22Rv1 (cell line): Measurements from ENCODE around the gene IPO13.

Experiments
- H3K27ac ChIP-seq: fragments of 450-650 bp; 2 replicates; pipeline ENCODE4 v1.5.1; 2017
- CTCF ChIP-seq: fragments of 450-650 bp; IDR thresholded peaks from 2 replicates; pipeline ENCODE4 v1.5.1; 2017; ENCODE audit warnings: mild to moderate bottlenecking
- ZFX ChIP-seq: fragments of 450-650 bp; IDR thresholded peaks from 2 replicates; pipeline ENCODE4 v1.6.1; 2017; ENCODE audit warnings: antibody characterized with exemption, borderline replicate concordance

IPO13 gene

GRCh38 chr1:43946236-43947060 is at the start of gene IPO13:
Gene IPO13, plus strand, starts transcription at chr1:43946950. Its CDS starts 651 bp downstream, at chr1:43947601.
- TF ChIP-seq CTCF = peak; percentile 91
- TF ChIP-seq ZFX = no peak
- peak within 1 kb of the TSS; percentile 78 for H3K27ac ChIP-seq

DNA sequence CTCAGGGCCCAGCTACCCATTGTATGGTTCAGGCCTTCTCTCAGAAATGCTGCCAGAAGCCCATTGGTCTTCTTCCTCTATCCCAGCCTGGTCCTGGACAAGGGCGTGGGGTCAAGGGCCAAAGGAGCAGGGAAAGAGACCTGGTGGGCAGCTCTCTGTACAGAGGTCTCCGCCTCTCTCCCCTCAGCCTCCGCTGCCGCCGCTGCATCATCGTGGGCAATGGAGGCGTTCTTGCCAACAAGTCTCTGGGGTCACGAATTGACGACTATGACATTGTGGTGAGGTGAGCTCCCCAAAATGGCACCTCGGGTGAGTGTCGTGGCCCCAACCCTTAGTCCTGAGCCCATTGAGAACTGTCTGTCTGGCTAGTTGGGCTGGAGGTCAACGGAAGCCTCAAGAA is 47.8 kb upstream of the IPO13 start:
- no peak overlapping the region for H3K27ac ChIP-seq
- no peak for TF ChIP-seq ZFX
- no peak for TF ChIP-seq CTCF

DNA sequence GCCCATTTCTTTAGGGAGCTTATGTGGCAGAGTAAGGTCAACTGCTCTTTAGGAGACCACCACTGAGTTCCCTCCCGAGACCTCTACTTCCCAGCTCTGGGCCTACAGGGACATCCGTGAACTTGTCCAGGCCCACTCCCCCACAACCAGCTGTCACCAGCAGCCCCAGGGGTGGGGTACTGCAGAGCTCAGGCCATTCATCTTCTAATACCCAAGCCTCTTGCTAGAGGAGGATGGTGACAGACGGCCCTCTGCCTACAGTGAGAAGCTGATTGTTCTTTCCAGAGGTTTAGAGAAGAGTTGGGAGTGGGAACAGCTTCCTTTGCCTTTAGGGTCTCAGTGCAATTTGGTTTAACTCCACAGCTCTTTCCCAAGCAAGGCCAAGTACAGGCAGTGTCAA is 46.4 kb upstream of the IPO13 start:
- TF ChIP-seq ZFX (no peak), CTCF (no peak)
- no peak overlapping the region for H3K27ac ChIP-seq

DNA sequence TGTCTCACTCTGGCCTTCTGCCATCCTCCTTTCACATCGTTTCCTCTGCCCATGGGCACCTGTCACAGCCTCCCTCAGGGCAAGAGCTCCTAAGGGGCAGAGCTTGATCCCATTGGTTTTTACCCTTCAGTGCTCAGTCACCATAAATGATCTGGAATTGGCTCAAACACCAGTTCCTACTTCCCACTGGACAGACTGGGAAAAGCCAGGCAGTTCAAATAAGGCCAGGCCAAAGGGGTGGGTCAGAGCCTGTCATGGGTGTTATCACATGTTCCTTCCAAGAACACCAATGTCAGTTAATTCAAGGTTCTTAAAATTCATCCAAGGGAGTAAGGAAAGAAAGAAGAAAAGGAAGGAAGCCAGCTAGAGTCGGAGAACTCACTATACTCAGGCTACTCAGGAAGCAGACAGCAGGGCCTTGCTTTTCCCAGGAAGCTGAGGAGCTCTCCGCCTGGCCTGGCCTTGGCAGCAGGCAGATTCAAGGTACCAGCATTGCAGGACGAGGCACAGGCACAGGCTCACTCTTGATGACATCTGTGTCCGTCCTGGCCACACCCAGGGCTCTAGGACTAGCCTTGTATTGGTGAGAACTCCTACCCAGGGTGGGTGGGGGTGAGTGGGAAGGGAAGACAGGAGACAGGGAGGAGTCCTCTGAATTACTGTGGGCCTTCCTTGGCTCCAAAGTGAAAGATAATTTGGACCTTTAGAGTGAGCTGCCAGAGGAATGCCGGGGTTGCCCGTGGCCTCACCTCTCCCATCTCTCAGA is 45.4 kb upstream of the IPO13 start:
- TF ChIP-seq ZFX = no peak
- no peak for TF ChIP-seq CTCF
- no peak overlapping the region for H3K27ac ChIP-seq

DNA sequence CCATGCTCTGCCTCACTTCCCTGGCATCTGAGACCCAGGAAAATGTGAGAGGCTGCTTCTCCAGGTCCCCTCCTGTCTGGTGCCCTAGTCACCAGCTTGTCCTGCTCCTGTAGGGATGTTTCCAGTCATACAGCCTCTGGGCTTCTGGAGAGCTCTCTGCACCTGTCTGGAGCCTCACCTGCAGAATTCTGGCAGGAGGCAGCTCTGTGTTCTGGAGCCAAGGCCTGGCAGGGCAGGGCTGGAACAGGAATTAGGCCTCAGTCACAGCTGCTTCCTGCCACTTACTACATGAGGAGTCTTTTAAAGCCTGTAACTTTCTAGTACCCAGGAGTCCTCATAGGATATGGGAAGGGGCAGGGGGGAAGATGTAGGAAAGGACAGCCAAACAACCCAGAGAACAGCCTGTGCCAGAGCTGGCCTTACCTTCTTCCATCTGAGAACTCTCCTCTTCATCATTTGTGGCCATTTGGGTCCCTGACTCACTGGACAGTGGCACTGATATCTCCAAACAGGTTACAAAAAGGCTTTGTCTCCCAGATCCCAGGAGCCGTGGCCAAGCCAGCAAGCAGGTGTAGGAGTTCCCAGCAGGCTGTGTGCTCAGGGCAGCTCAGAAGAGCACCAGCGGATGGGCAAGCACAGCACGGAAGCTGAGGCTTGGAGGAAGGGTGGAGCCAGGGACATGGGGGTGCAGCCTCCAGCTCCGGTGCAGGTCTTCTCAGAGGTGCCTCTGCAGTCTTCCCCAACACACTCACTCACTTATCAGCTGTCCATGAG is 44.5 kb upstream of the IPO13 start:
- TF ChIP-seq CTCF (no peak), ZFX (no peak)
- H3K27ac ChIP-seq = no peak overlapping the region

DNA sequence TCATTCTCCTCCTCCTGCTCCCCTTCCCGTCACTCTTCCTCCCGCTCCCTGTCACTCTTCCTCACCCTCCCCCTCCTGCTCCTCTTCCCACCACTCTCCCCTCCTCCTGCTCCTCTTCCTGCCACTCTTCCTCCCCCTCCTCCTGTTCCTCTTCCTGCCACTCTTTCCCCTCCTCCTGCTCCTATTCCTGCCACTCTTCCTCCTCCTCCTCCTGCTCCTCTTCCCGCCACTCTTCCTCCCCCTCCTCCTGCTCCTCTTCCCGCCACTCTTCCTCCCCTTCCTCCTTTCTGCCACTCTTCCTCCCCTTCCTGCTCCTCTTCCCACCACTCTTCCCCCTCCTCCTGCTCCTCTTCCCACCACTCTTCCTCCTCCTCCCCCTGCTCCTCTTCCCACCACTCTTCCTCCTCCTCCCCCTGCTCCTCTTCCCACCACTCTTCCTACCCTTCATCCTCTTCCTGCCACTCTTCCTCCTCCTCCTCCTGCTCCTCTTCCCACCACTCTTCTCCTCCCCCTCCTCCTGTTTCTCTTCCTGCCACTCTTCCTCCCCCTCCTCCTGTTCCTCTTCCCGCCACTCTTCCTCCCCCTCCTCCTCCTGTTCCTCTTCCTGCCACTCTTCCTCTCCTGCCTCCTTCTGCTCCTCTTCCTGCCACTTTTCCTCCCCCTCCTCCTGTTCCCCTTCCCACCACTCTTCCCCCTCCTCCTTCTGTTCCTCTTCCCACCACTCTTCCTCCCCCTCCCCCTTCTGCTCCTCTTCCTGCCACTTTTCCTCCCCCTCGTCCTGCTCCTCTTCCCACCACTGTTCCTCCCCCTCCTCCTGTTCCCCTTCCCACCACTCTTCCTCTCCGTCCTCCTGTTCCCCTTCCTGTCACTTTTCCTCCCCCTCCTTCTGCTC is 41.8 kb upstream of the IPO13 start:
- TF ChIP-seq ZFX (no peak), CTCF (no peak)
- H3K27ac ChIP-seq = no peak overlapping the region
